KMS-11 (cell line): ENCODE data around the gene TRPM2.

Source experiments
- H2AFZ ChIP-seq: fragments of 200-600 bp; sonication (generic); 2 replicates; pipeline ENCODE4 v1.6.1; 2016; ENCODE audit warnings: antibody characterized with exemption, mixed run types, low read depth
- H3K27ac ChIP-seq: fragments of 200-600 bp; sonication (generic); 2 replicates; pipeline ENCODE4 v1.6.1; 2016; ENCODE audit warnings: mild to moderate bottlenecking, mixed run types
- H3K27me3 ChIP-seq: fragments of 200-600 bp; sonication (generic); 2 replicates; pipeline ENCODE4 v1.6.1; 2017; ENCODE audit warnings: mild to moderate bottlenecking, low read depth, mixed run types, moderate library complexity; ENCODE audit not compliant: insufficient read depth
- H3K36me3 ChIP-seq: fragments of 200-600 bp; sonication (generic); 2 replicates; pipeline ENCODE4 v1.6.1; 2017; ENCODE audit warnings: mild to moderate bottlenecking, mixed run types; ENCODE audit not compliant: insufficient read depth
- H3K4me1 ChIP-seq: fragments of 200-600 bp; sonication (generic); 2 replicates; pipeline ENCODE4 v1.6.1; 2016; ENCODE audit warnings: mild to moderate bottlenecking, low read depth, mixed run types; ENCODE audit not compliant: poor library complexity, severe bottlenecking
- H3K4me2 ChIP-seq: fragments of 200-600 bp; sonication (generic); 2 replicates; pipeline ENCODE4 v1.7.0; 2016; ENCODE audit warnings: mild to moderate bottlenecking, mixed run types
- H3K4me3 ChIP-seq: fragments of 200-600 bp; sonication (generic); IDR thresholded peaks from 2 replicates; pipeline ENCODE4 v1.6.1; 2017; ENCODE audit warnings: low read depth, low read length, mixed read lengths; ENCODE audit not compliant: insufficient read depth
- H3K79me2 ChIP-seq: fragments of 200-600 bp; sonication (generic); 2 replicates; pipeline ENCODE4 v1.6.1; 2016; ENCODE audit warnings: low read depth, mixed run types; ENCODE audit not compliant: insufficient read depth
- H3K9ac ChIP-seq: fragments of 200-600 bp; sonication (generic); 2 replicates; pipeline ENCODE4 v1.6.1; 2016; ENCODE audit warnings: mild to moderate bottlenecking, mixed run types
- H4K20me1 ChIP-seq: fragments of 200-600 bp; sonication (generic); 2 replicates; pipeline ENCODE4 v1.6.1; 2016; ENCODE audit warnings: mild to moderate bottlenecking, mixed run types; ENCODE audit not compliant: insufficient read depth
- CTCF ChIP-seq: fragments of 200-600 bp; sonication (generic); conservative IDR thresholded peaks from 2 replicates; pipeline ENCODE4 v1.6.1; 2017; ENCODE audit warnings: low read depth, mild to moderate bottlenecking, antibody characterized with exemption, low read length, moderate library complexity, mixed read lengths

Gene TRPM2

GRCh38 chr21:44459712-44460440 is 106.5 kb downstream of the TRPM2 start:
- Histone ChIP-seq H3K9ac (no peak overlapping the region), H4K20me1 (no peaks in the 10 kb centered on the region), H3K4me2 (no peak overlapping the region), H3K4me3 (no peak overlapping the region), H3K36me3 (no peaks in the 10 kb centered on the region), H3K79me2 (no peaks in the 10 kb centered on the region), H3K27me3 (peaks cover 53% of the 10 kb centered on the region), H3K4me1 (no peaks in the 10 kb centered on the region), H3K27ac (no peak overlapping the region), H2AFZ (no peak overlapping the region)
- TF ChIP-seq CTCF: no peak

GRCh38 chr21:44460441-44460755 is 107.0 kb downstream of the TRPM2 start:
- no peak overlapping the region for H3K4me3 ChIP-seq
- peaks cover 53% of the 10 kb centered on the region for H3K27me3 ChIP-seq
- H3K27ac ChIP-seq: no peak overlapping the region
- H3K79me2 ChIP-seq: no peaks in the 10 kb centered on the region
- H3K36me3 ChIP-seq: no peaks in the 10 kb centered on the region
- no peaks in the 10 kb centered on the region for H4K20me1 ChIP-seq
- no peak overlapping the region for H2AFZ ChIP-seq
- no peak overlapping the region for H3K4me2 ChIP-seq
- H3K9ac ChIP-seq: no peak overlapping the region
- H3K4me1 ChIP-seq: no peaks in the 10 kb centered on the region
- no peak for TF ChIP-seq CTCF

GRCh38 chr21:44461005-44461404 is 107.6 kb downstream of the TRPM2 start:
- H3K79me2 ChIP-seq: no peaks in the 10 kb centered on the region
- H3K27ac ChIP-seq: no peak overlapping the region
- H3K4me1 ChIP-seq: no peaks in the 10 kb centered on the region
- TF ChIP-seq CTCF: no peak
- no peaks in the 10 kb centered on the region for H3K36me3 ChIP-seq
- no peak overlapping the region for H2AFZ ChIP-seq
- H3K9ac ChIP-seq: no peak overlapping the region
- H3K4me3 ChIP-seq: no peak overlapping the region
- no peak overlapping the region for H3K4me2 ChIP-seq
- peaks cover 53% of the 10 kb centered on the region for H3K27me3 ChIP-seq
- no peaks in the 10 kb centered on the region for H4K20me1 ChIP-seq

- Histone ChIP-seq H3K79me2 (no peaks in the 10 kb centered on the region), H3K4me3 (no peak overlapping the region), H3K27ac (no peak overlapping the region), H3K9ac (no peak overlapping the region), H3K4me2 (no peak overlapping the region), H3K27me3 (peaks cover 52% of the 10 kb centered on the region), H3K36me3 (no peaks in the 10 kb centered on the region), H3K4me1 (no peaks in the 10 kb centered on the region), H2AFZ (no peak overlapping the region), H4K20me1 (no peaks in the 10 kb centered on the region)
- TF ChIP-seq CTCF: no peak
These were observed 108.1 kb downstream of the TRPM2 start for GRCh38 chr21:44461464-44462001.
